ENCODE measurements around the gene GRPEL2. TPM values are rescaled to one million over a fixed set of nuclear protein-coding genes. Genes with fewer than 3 reads are reported as not detected.

Gene GRPEL2
- total RNA-seq, 1 donor from 2014 or later: 43.7 TPM

GRCh38 chr5:149314571-149315111 is 30.7 kb upstream of the GRPEL2 start:
- no peak for DNase-seq (ENCODE audit: low read depth)
- Histone ChIP-seq H3K27me3 (ENCODE audit: control insufficient read depth, insufficient read depth, low read length) (no peaks in the 10 kb centered on the region), H3K4me3 (ENCODE audit: low read depth, low read length) (no peak overlapping the region), H3K36me3 (ENCODE audit: control insufficient read depth, insufficient read depth, low read length) (no peaks in the 10 kb centered on the region)
- no peak for FAIRE-seq
- TF ChIP-seq CTCF (IDR thresholded peaks at IDR 0.05; ENCODE audit: insufficient read depth, low read length, severe bottlenecking): peak; percentile 20

- no peak for DNase-seq (ENCODE audit: low read depth)
- H3K36me3 ChIP-seq (ENCODE audit: control insufficient read depth, insufficient read depth, low read length): no peaks in the 10 kb centered on the region
- FAIRE-seq: no peak
- TF ChIP-seq CTCF (IDR thresholded peaks at IDR 0.05; ENCODE audit: insufficient read depth, low read length, severe bottlenecking): no peak
- no peak overlapping the region for H3K4me3 ChIP-seq (ENCODE audit: low read depth, low read length)
- no peaks in the 10 kb centered on the region for H3K27me3 ChIP-seq (ENCODE audit: control insufficient read depth, insufficient read depth, low read length)
Observed at GRCh38 chr5:149315753-149316152, 29.5 kb upstream of the GRPEL2 start.

GRCh38 chr5:149317281-149318048 is 27.8 kb upstream of the GRPEL2 start:
- Histone ChIP-seq H3K27me3 (ENCODE audit: control insufficient read depth, insufficient read depth, low read length) (no peaks in the 10 kb centered on the region), H3K36me3 (ENCODE audit: control insufficient read depth, insufficient read depth, low read length) (no peaks in the 10 kb centered on the region), H3K4me3 (ENCODE audit: low read depth, low read length) (no peak overlapping the region)
- FAIRE-seq (no peak), DNase-seq (ENCODE audit: low read depth) (peak; percentile 40)
- TF ChIP-seq CTCF (IDR thresholded peaks at IDR 0.05; ENCODE audit: insufficient read depth, low read length, severe bottlenecking): peak; percentile 60

GRCh38 chr5:149319174-149319573 is 26.1 kb upstream of the GRPEL2 start:
- Histone ChIP-seq H3K36me3 (ENCODE audit: control insufficient read depth, insufficient read depth, low read length) (no peaks in the 10 kb centered on the region), H3K27me3 (ENCODE audit: control insufficient read depth, insufficient read depth, low read length) (no peaks in the 10 kb centered on the region), H3K4me3 (ENCODE audit: low read depth, low read length) (no peak overlapping the region)
- DNase-seq (ENCODE audit: low read depth): no peak
- no peak for FAIRE-seq
- no peak for TF ChIP-seq CTCF (IDR thresholded peaks at IDR 0.05; ENCODE audit: insufficient read depth, low read length, severe bottlenecking)

- Histone ChIP-seq H3K4me3 (ENCODE audit: low read depth, low read length) (no peak overlapping the region), H3K36me3 (ENCODE audit: control insufficient read depth, insufficient read depth, low read length) (no peaks in the 10 kb centered on the region), H3K27me3 (ENCODE audit: control insufficient read depth, insufficient read depth, low read length) (no peaks in the 10 kb centered on the region)
- DNase-seq (ENCODE audit: low read depth) (peak; percentile 88), FAIRE-seq (peak; percentile 62)
- TF ChIP-seq CTCF (IDR thresholded peaks at IDR 0.05; ENCODE audit: insufficient read depth, low read length, severe bottlenecking): no peak
Observed at GRCh38 chr5:149320791-149321330, 24.4 kb upstream of the GRPEL2 start.

Data from bronchial epithelial cell (primary cell).